Testis (tissue), 3 donors: ENCODE results near the gene ADAMTS20. TPM values are rescaled to one million over a fixed set of nuclear protein-coding genes. Genes with fewer than 3 reads are reported as not detected.

Source experiments
- DNase-seq: peaks from one replicate; pipeline ENCODE4 v3.0.0-alpha.2; 2019
- H3K27ac ChIP-seq, 2 donors: fragments of 200-600 bp; sonication (generic); one replicate each; pipeline ENCODE4 v1.5.1; 2019
- H3K27me3 ChIP-seq: fragments of 200-600 bp; sonication (generic); one replicate; pipeline ENCODE4 v1.5.1; 2019
- H3K36me3 ChIP-seq: fragments of 200-600 bp; sonication (generic); one replicate; pipeline ENCODE4 v1.5.1; 2017; ENCODE audit warnings: low read depth; ENCODE audit errors: missing control alignments
- H3K4me1 ChIP-seq: fragments of 200-600 bp; sonication (generic); one replicate; pipeline ENCODE4 v1.5.1; 2019
- H3K4me3 ChIP-seq, 2 donors: fragments of 200-600 bp; sonication (generic); one replicate each; pipeline ENCODE4 v1.5.1; 2017 to 2019
- H3K9me3 ChIP-seq: fragments of 200-600 bp; sonication (generic); one replicate; pipeline ENCODE4 v1.5.1; 2017
- POLR2A ChIP-seq: fragments of 450-650 bp; IDR thresholded peaks from one replicate; pipeline ENCODE4 v1.6.1; 2017; ENCODE audit warnings: antibody characterized with exemption, mild to moderate bottlenecking, moderate library complexity
- WGBS, 2 donors: methylation state at CpG; one replicate each; pipeline ENCODE4 v1.1.5; 2018; 5-methylcytosine and 5-hydroxymethylcytosine counted together
- intact Hi-C: fragments of 100-400 bp; cut with DNase I; formaldehyde crosslinking; loops from one replicate; pipeline ENCODE4 v1.15.1; 2023; ENCODE audit warnings: low total_unique reads
- polyA plus RNA-seq: library from polyadenylated mRNA; stranded (reverse); fragments of 350-450 nt; fragmentation: Illumina TruSeq; extraction: RNeasy Lipid Tissue Mini Kit (QIAGEN cat#74804); gene quantifications from one replicate; pipeline ENCODE4 v1.2.3, GENCODE V29; 2014; ENCODE audit warnings: low read depth, low replicate concordance; ENCODE audit not compliant: insufficient read depth
- total RNA-seq, 2 donors: library from RNA; depleted of rRNA; stranded (reverse); fragments of >200 nt; gene quantifications; one replicate each; pipeline ENCODE4 v1.2.3, GENCODE V29; 2016
- TF ChIP-seq, protein P1 (sequence below), 3 experiments: fragments of 450-650 bp in 2 of 3; fragments of 200-600 bp in 1 of 3; sonication (generic) in 1 of 3; IDR thresholded peaks; one replicate each; pipeline ENCODE4 v1.5.1; 2016 to 2019; ENCODE audit warnings: antibody characterized with exemption in 3 of 3, mild to moderate bottlenecking in 2 of 3, moderate library complexity in 1 of 3

Gene ADAMTS20
- total and polyA plus RNA-seq, 3 donors from 2014 or later, result 0.26 to 1.5 (median 1.1) TPM

DNA sequence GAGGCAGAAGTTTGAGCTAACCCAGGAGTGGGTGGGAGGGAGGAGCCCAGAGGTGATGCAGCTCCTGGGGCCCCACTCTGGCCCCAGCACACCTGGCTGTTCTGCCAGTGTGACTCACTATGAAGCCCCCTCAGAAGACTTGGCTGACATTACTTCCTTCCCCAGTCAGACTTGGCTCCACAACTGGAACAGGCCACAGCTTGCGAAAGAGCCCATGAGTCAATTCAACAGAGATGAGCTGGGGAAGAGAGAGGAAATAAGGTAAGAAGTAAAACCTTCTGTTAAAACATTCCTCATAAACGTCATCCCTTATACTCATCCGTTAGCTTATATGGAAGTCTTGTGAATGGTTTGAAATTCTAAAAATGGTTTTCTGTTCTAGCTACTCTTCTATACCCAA is 245.9 kb downstream of the ADAMTS20 start:
- DNase-seq, result no peak
- intact Hi-C loops, result no loop called here
- TF ChIP-seq, protein P1, sequence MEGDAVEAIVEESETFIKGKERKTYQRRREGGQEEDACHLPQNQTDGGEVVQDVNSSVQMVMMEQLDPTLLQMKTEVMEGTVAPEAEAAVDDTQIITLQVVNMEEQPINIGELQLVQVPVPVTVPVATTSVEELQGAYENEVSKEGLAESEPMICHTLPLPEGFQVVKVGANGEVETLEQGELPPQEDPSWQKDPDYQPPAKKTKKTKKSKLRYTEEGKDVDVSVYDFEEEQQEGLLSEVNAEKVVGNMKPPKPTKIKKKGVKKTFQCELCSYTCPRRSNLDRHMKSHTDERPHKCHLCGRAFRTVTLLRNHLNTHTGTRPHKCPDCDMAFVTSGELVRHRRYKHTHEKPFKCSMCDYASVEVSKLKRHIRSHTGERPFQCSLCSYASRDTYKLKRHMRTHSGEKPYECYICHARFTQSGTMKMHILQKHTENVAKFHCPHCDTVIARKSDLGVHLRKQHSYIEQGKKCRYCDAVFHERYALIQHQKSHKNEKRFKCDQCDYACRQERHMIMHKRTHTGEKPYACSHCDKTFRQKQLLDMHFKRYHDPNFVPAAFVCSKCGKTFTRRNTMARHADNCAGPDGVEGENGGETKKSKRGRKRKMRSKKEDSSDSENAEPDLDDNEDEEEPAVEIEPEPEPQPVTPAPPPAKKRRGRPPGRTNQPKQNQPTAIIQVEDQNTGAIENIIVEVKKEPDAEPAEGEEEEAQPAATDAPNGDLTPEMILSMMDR (IDR thresholded peaks at IDR 0.05), result no peak
- TF ChIP-seq POLR2A, result no peak
- 85 to 93% methylated on average over 3 of the region's 3 CpGs for WGBS, 2 donors
- H3K27ac ChIP-seq, result no peak overlapping the region
- no peaks in the 10 kb centered on the region for H3K36me3 ChIP-seq
- H3K27me3 ChIP-seq, result no peaks in the 10 kb centered on the region
- no peaks in the 10 kb centered on the region for H3K9me3 ChIP-seq
- no peak overlapping the region for H3K4me3 ChIP-seq
- H3K4me1 ChIP-seq, result no peaks in the 10 kb centered on the region

DNA sequence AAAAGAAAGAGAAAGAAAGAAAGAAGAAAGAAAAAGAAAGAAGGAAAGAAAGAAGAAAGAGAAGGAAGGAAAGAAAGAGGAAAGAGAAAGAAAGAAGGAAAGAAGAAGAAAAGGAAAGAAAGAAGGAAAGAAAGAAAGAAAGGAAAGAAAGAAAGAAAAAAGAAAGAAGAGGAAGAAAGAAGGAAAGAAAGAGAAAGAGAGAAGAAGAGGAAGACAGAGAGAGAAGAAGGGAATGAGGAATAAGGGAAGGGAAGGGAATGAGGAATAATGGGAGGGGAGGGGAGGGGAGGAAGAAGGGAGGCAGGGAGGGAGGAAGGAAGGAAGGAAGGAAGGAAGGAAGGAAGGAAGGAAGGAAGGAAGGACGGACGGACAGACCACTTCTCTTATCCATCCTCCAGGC is 246.9 kb downstream of the ADAMTS20 start:
- no peak overlapping the region for H3K4me3 ChIP-seq
- no peak for DNase-seq
- no peaks in the 10 kb centered on the region for H3K27me3 ChIP-seq
- TF ChIP-seq, protein P1 (IDR thresholded peaks at IDR 0.05), result no peak
- TF ChIP-seq POLR2A, result no peak
- intact Hi-C loops, result no loop called here
- H3K4me1 ChIP-seq, result no peaks in the 10 kb centered on the region
- no peaks in the 10 kb centered on the region for H3K36me3 ChIP-seq
- 88 to 90% methylated on average over 1 to 2 of the region's 2 CpGs for WGBS, 2 donors
- H3K9me3 ChIP-seq, result no peaks in the 10 kb centered on the region
- H3K27ac ChIP-seq, result no peak overlapping the region

Other genes starting within 250 kb of the ADAMTS20 start
- gene PUS7L, start 206.6 kb upstream of the ADAMTS20 start, total RNA-seq, result 10 to 100 TPM in 1 of 2 donors, 1 to 10 TPM in 1; 9.7 to 11.0 TPM
- 3.0 TPM for gene PUS7L, start 206.6 kb upstream of the ADAMTS20 start, polyA plus RNA-seq
- 10 to 100 TPM; 16.4 to 19.6 TPM for gene IRAK4, start 206.7 kb upstream of the ADAMTS20 start, total RNA-seq
- 14.0 TPM for gene IRAK4, start 206.7 kb upstream of the ADAMTS20 start, polyA plus RNA-seq